D721Med (cell line): ENCODE measurements around the gene TRIM9.
"Not testable (repeated sequence)": the region's sequence is repeated elsewhere in the genome, so short reads cannot be mapped to it uniquely, and the experiment has no call there.

Source experiments
- DNase-seq: peaks from one replicate; pipeline ENCODE4 v3.0.0; 2011; ENCODE audit warnings: low spot score; ENCODE audit not compliant: insufficient read length
- FAIRE-seq: peaks from 2 replicates; lab custom pipeline; 2011; peaks lifted over from hg19 to GRCh38; lab: Jason Lieb, UNC
- CTCF ChIP-seq: IDR thresholded peaks from 2 replicates; pipeline ENCODE4 v1.5.1; 2012; ENCODE audit warnings: mild to moderate bottlenecking, control low read depth; ENCODE audit not compliant: insufficient read depth; ENCODE audit errors: missing control alignments

The TRIM9 gene

GRCh38 chr14:50957296-50957695, 137.6 kb downstream of the TRIM9 start:
- FAIRE-seq: no peak
- no peak for TF ChIP-seq CTCF

GRCh38 chr14:50956421-50956820, 138.5 kb downstream of the TRIM9 start:
- not testable (repeated sequence) for FAIRE-seq

More at GRCh38 chr14:50957296-50957695, 137.6 kb downstream of the TRIM9 start:
- no peak for DNase-seq

GRCh38 chr14:50955373-50956043, 139.4 kb downstream of the TRIM9 start:
- FAIRE-seq: no peak
- TF ChIP-seq CTCF: peak; percentile 26
- DNase-seq: no peak

More at GRCh38 chr14:50956421-50956820, 138.5 kb downstream of the TRIM9 start:
- not testable (repeated sequence) for DNase-seq

GRCh38 chr14:50954811-50955372, 140.0 kb downstream of the TRIM9 start:
- TF ChIP-seq CTCF: peak; percentile 80
- no peak for DNase-seq
- no peak for FAIRE-seq

GRCh38 chr14:50953502-50953901, 141.4 kb downstream of the TRIM9 start:
- DNase-seq (no peak), FAIRE-seq (no peak)
- no peak for TF ChIP-seq CTCF

- TF ChIP-seq CTCF: no peak
- FAIRE-seq: no peak
- DNase-seq: no peak
Observed at GRCh38 chr14:50951032-50951431, 143.9 kb downstream of the TRIM9 start.

GRCh38 chr14:50948205-50948604, 146.7 kb downstream of the TRIM9 start:
- FAIRE-seq: no peak
- DNase-seq: no peak
- TF ChIP-seq CTCF: no peak
